ENCODE data around the gene MAPKAP1.

DNA sequence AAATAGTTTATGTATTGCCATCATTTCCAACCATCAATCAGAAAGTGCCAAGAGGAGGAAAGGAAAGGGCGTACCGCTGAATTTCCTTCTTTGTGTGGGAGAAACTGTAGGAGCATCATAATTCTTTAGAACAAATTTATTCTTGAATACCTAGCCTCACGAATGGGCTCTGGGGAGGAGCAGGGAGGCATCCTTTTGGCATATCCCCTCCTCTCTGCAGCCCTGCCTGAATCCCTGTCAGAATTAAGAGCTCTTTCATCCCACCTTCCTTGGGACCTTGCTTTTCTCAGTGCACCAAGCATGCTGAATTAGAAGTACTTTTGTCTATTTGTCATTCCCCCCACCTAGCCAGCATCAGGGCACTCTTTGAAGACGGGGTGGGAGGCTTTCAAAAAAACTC lies 189.4 kb downstream of the MAPKAP1 start:
- TF ChIP-seq ZNF274 (IDR thresholded peaks at IDR 0.05; ENCODE audit: low read depth, low read length) (no peak), SUZ12 (IDR thresholded peaks at IDR 0.05; ENCODE audit: extremely low read depth, insufficient read depth, insufficient read length) (no peak), YY1 (IDR thresholded peaks at IDR 0.05; ENCODE audit: insufficient read depth, insufficient read length) (no peak)
